HEK293 (cell line): ENCODE measurements around the gene COL15A1.

Source experiments
- CTCF ChIA-PET: fragments of 350-600 bp; formaldehyde crosslinking; extraction: SDS; loops from one replicate; lab custom pipeline; 2021; ENCODE audit warnings: antibody characterized with exemption; lab: Yijun Ruan, JAX
- POLR2A ChIA-PET: fragments of 300-600 bp; formaldehyde crosslinking; extraction: SDS; loops from one replicate; lab custom pipeline; 2020; ENCODE audit warnings: antibody characterized with exemption, inconsistent platforms; lab: Yijun Ruan, JAX
- H3K27ac ChIP-seq: fragments of 200-500 bp; sonication (Bioruptor generic); 2 replicates; pipeline ENCODE4 v1.5.1; 2014; ENCODE audit warnings: low read depth, low read length, control low read depth, inconsistent platforms; ENCODE audit errors: extremely low read depth
- H3K36me3 ChIP-seq, 2 experiments: fragments of 200-500 bp in 1 of 2; sonication (Bioruptor generic) in 1 of 2; 1 replicate in 1 of 2; 2 replicates in 1 of 2; pipeline ENCODE4 v1.5.1; 2014 to 2017; ENCODE audit warnings: inconsistent platforms in 2 of 2, low read length in 2 of 2; ENCODE audit not compliant: control insufficient read depth in 2 of 2, insufficient read depth in 1 of 2
- H3K4me1 ChIP-seq: fragments of 200-500 bp; sonication (Bioruptor generic); 2 replicates; pipeline ENCODE4 v1.5.1; 2014; ENCODE audit warnings: mild to moderate bottlenecking, low read length, inconsistent platforms; ENCODE audit not compliant: control insufficient read depth, insufficient read depth
- H3K4me3 ChIP-seq: 2 replicates; pipeline ENCODE4 v1.5.1; 2011; ENCODE audit warnings: low read depth, mild to moderate bottlenecking, control low read depth, low read length, moderate library complexity
- H3K9me3 ChIP-seq: fragments of 200-500 bp; sonication (Bioruptor generic); 2 replicates; pipeline ENCODE4 v1.5.1; 2014; ENCODE audit warnings: low read depth, low read length, inconsistent platforms; ENCODE audit not compliant: control insufficient read depth, insufficient read depth
- GLIS1 ChIP-seq: fragments of 450-650 bp; formaldehyde crosslinking; IDR thresholded peaks from 2 replicates; pipeline ENCODE4 v1.5.1; 2016; ENCODE audit warnings: missing biosample characterization, missing genetic modification characterization
- KLF8 ChIP-seq: fragments of 450-650 bp; formaldehyde crosslinking; IDR thresholded peaks from 2 replicates; pipeline ENCODE4 v1.5.1; 2016; ENCODE audit warnings: missing biosample characterization, missing genetic modification characterization
- KLF9 ChIP-seq: fragments of 450-650 bp; formaldehyde crosslinking; IDR thresholded peaks from 2 replicates; pipeline ENCODE4 v1.5.1; 2016; ENCODE audit warnings: missing biosample characterization, missing genetic modification characterization, low read depth
- PRDM1 ChIP-seq: fragments of 450-650 bp; formaldehyde crosslinking; IDR thresholded peaks from 2 replicates; pipeline ENCODE4; 2016; ENCODE audit warnings: missing biosample characterization, missing genetic modification characterization
- ZIC2 ChIP-seq: fragments of 450-650 bp; formaldehyde crosslinking; IDR thresholded peaks from 2 replicates; pipeline ENCODE4 v1.5.1; 2016; ENCODE audit warnings: missing biosample characterization, missing genetic modification characterization
- ZNF121 ChIP-seq: fragments of 450-650 bp; formaldehyde crosslinking; IDR thresholded peaks from 2 replicates; pipeline ENCODE4 v1.5.1; 2016; ENCODE audit warnings: missing biosample characterization, missing genetic modification characterization
- ZNF423 ChIP-seq: fragments of 450-650 bp; formaldehyde crosslinking; IDR thresholded peaks from 2 replicates; pipeline ENCODE4 v1.5.1; 2016; ENCODE audit warnings: missing biosample characterization, missing genetic modification characterization
- ZNF558 ChIP-seq: fragments of 450-650 bp; formaldehyde crosslinking; IDR thresholded peaks from 2 replicates; pipeline ENCODE4 v1.5.1; 2016; ENCODE audit warnings: missing biosample characterization, missing genetic modification characterization
- ZNF621 ChIP-seq: fragments of 450-650 bp; formaldehyde crosslinking; IDR thresholded peaks from 2 replicates; pipeline ENCODE4 v1.5.1; 2017; ENCODE audit warnings: missing biosample characterization, missing genetic modification characterization
- ZNF777 ChIP-seq: fragments of 450-650 bp; formaldehyde crosslinking; IDR thresholded peaks from 2 replicates; pipeline ENCODE4 v1.5.1; 2017; ENCODE audit warnings: missing biosample characterization, missing genetic modification characterization, borderline replicate concordance
- ZNF837 ChIP-seq: fragments of 450-650 bp; formaldehyde crosslinking; IDR thresholded peaks from 2 replicates; pipeline ENCODE4 v1.5.1; 2016; ENCODE audit warnings: missing biosample characterization, missing genetic modification characterization
- TF ChIP-seq, protein P1 (sequence below): fragments of 450-650 bp; formaldehyde crosslinking; IDR thresholded peaks from 2 replicates; pipeline ENCODE4 v1.5.1; 2016; ENCODE audit warnings: missing biosample characterization, missing genetic modification characterization
- TF ChIP-seq, protein P2 (sequence below): fragments of 450-650 bp; formaldehyde crosslinking; IDR thresholded peaks from 2 replicates; pipeline ENCODE4 v1.5.1; 2016; ENCODE audit warnings: missing biosample characterization, missing genetic modification characterization
- TF ChIP-seq, protein P3 (sequence below): fragments of 450-650 bp; formaldehyde crosslinking; IDR thresholded peaks from 2 replicates; pipeline ENCODE4 v1.5.1; 2016; ENCODE audit warnings: missing biosample characterization, missing genetic modification characterization
- TF ChIP-seq, protein P4 (sequence below): fragments of 450-650 bp; formaldehyde crosslinking; IDR thresholded peaks from 2 replicates; pipeline ENCODE4 v1.5.1; 2016; ENCODE audit warnings: missing biosample characterization, missing genetic modification characterization
- TF ChIP-seq, protein P5 (sequence below): fragments of 450-650 bp; formaldehyde crosslinking; IDR thresholded peaks from 2 replicates; pipeline ENCODE4 v1.5.1; 2016; ENCODE audit warnings: missing biosample characterization, missing genetic modification characterization

COL15A1 gene

DNA sequence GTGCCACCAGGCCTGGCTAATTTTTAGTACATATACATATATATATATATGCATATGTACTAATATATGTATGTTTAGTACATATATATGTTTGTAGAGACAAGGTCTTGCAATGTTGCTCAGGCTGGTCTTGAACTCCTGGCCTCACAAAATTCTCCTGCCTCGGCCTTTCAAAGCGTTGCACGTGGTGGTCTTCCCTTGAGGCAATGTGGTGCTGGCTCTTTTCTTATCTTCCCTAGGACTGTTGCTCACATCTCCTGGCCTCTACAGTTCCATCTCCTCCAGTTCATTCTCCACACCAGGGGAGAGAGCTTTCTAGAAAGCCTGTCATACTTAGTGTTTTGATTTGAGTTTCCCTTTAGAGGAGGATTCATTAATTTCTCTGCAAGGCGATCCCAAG is 132.3 kb downstream of the COL15A1 start:
- H3K4me3 ChIP-seq, result no peak overlapping the region
- ChIA-PET POLR2A (no interaction called here), CTCF (no interaction called here)
- no peaks in the 10 kb centered on the region for H3K4me1 ChIP-seq
- no peaks in the 10 kb centered on the region for H3K36me3 ChIP-seq
- TF ChIP-seq ZNF558 (tag by site-specific recombination) (no peak), PRDM1 (tag by site-specific recombination) (no peak), ZNF423 (tag by site-specific recombination) (no peak), KLF9 (tag by site-specific recombination) (no peak), ZNF777 (tag by site-specific recombination) (no peak)
- H3K9me3 ChIP-seq, result no peaks in the 10 kb centered on the region
- H3K27ac ChIP-seq, result no peak overlapping the region

DNA sequence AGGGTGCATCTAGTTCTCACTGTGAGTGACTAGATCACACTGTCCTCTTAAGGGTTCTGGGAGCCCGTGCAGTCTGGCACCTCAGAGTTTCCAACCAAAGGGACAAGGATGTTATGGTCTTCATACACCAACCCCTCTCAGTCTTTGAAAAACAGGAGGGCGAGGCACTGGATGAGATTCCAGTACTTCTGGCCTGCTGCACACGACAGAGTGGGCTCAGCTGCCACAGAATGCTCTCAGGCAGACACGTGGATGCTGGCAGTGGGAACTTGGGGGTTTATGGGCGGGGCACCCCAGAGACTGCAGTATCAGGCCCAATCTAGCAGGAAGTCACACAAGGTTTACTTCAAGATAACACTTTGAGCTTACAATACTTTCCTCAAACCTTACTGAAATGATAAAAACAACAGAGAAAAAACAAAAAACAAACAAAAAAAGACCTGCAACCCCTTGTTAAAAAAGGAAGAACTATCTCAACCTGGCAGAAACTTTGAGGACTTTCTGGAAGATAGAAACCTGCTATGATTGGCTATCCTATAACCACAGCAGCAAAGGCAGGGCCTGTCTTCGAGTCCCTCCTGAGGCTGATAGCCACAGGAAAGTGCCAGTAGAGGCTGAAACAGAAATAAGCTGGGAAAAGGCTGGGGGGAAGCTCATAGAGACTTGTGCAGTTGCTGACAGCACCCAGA is 132.9 kb downstream of the COL15A1 start:
- no peak overlapping the region for H3K27ac ChIP-seq
- ChIA-PET CTCF (no interaction called here), POLR2A (no interaction called here)
- TF ChIP-seq, protein P1, sequence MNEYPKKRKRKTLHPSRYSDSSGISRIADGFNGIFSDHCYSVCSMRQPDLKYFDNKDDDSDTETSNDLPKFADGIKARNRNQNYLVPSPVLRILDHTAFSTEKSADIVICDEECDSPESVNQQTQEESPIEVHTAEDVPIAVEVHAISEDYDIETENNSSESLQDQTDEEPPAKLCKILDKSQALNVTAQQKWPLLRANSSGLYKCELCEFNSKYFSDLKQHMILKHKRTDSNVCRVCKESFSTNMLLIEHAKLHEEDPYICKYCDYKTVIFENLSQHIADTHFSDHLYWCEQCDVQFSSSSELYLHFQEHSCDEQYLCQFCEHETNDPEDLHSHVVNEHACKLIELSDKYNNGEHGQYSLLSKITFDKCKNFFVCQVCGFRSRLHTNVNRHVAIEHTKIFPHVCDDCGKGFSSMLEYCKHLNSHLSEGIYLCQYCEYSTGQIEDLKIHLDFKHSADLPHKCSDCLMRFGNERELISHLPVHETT (tag by site-specific recombination), result no peak
- TF ChIP-seq, protein P2, sequence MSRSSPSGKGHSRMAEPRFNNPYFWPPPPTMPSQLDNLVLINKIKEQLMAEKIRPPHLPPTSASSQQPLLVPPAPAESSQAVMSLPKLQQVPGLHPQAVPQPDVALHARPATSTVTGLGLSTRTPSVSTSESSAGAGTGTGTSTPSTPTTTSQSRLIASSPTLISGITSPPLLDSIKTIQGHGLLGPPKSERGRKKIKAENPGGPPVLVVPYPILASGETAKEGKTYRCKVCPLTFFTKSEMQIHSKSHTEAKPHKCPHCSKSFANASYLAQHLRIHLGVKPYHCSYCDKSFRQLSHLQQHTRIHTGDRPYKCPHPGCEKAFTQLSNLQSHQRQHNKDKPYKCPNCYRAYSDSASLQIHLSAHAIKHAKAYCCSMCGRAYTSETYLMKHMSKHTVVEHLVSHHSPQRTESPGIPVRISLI (tag by site-specific recombination), result no peak
- no peak for TF ChIP-seq ZNF121
- TF ChIP-seq, protein P3, sequence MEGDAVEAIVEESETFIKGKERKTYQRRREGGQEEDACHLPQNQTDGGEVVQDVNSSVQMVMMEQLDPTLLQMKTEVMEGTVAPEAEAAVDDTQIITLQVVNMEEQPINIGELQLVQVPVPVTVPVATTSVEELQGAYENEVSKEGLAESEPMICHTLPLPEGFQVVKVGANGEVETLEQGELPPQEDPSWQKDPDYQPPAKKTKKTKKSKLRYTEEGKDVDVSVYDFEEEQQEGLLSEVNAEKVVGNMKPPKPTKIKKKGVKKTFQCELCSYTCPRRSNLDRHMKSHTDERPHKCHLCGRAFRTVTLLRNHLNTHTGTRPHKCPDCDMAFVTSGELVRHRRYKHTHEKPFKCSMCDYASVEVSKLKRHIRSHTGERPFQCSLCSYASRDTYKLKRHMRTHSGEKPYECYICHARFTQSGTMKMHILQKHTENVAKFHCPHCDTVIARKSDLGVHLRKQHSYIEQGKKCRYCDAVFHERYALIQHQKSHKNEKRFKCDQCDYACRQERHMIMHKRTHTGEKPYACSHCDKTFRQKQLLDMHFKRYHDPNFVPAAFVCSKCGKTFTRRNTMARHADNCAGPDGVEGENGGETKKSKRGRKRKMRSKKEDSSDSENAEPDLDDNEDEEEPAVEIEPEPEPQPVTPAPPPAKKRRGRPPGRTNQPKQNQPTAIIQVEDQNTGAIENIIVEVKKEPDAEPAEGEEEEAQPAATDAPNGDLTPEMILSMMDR, result no peak
- H3K4me1 ChIP-seq, result no peaks in the 10 kb centered on the region
- H3K9me3 ChIP-seq, result no peaks in the 10 kb centered on the region
- H3K36me3 ChIP-seq, result no peaks in the 10 kb centered on the region
- H3K4me3 ChIP-seq, result no peak overlapping the region

DNA sequence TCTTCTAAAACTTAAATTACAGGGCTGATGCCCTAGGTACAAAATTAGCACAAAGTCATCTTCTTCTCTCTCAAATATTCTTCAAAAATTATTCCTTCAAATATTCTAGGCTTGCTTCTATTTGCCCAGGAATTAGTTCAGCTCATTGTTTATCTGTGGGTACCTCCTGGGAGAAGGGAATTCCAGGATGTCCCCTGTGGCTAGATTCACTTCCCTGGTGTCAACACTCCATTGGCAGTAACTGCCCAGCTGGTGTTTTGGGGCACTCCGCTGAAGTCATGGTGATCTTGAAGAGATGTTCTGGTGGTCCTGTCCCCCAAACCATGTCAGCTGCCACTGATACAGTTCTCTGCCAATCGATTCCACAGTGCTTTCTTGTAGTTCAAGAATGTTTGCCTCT is 135.0 kb downstream of the COL15A1 start:
- ChIA-PET CTCF (interaction anchor here (1.5 kb wide), 1 partner anchor 62 kb away, joined by 3 read pairs; no protein-coding TSS in a partner anchor), POLR2A (interaction anchor here (1.1 kb wide), 1 partner anchor 16 kb away, joined by 3 read pairs; no protein-coding TSS in a partner anchor)
- H3K27ac ChIP-seq, result no peak overlapping the region
- no peaks in the 10 kb centered on the region for H3K4me1 ChIP-seq
- no peak overlapping the region for H3K4me3 ChIP-seq
- no peaks in the 10 kb centered on the region for H3K36me3 ChIP-seq
- TF ChIP-seq ZNF837 (tag by site-specific recombination) (no peak), ZNF621 (tag by site-specific recombination) (no peak), GLIS1 (tag by site-specific recombination) (peak; percentile 14; the same call in 1 of the 2 replicates), ZIC2 (tag by site-specific recombination) (0 out of 2 replicates have a peak, but pooled peaks have one; percentile 12), PRDM1 (tag by site-specific recombination) (no peak), KLF8 (tag by site-specific recombination) (no peak)
- TF ChIP-seq, protein P4, sequence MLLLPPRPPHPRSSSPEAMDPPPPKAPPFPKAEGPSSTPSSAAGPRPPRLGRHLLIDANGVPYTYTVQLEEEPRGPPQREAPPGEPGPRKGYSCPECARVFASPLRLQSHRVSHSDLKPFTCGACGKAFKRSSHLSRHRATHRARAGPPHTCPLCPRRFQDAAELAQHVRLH, result no peak
- TF ChIP-seq, protein P5, sequence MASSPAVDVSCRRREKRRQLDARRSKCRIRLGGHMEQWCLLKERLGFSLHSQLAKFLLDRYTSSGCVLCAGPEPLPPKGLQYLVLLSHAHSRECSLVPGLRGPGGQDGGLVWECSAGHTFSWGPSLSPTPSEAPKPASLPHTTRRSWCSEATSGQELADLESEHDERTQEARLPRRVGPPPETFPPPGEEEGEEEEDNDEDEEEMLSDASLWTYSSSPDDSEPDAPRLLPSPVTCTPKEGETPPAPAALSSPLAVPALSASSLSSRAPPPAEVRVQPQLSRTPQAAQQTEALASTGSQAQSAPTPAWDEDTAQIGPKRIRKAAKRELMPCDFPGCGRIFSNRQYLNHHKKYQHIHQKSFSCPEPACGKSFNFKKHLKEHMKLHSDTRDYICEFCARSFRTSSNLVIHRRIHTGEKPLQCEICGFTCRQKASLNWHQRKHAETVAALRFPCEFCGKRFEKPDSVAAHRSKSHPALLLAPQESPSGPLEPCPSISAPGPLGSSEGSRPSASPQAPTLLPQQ (tag by site-specific recombination), result no peak
- H3K9me3 ChIP-seq, result no peaks in the 10 kb centered on the region
